ENCODE results near the gene SRPRB.

DNA sequence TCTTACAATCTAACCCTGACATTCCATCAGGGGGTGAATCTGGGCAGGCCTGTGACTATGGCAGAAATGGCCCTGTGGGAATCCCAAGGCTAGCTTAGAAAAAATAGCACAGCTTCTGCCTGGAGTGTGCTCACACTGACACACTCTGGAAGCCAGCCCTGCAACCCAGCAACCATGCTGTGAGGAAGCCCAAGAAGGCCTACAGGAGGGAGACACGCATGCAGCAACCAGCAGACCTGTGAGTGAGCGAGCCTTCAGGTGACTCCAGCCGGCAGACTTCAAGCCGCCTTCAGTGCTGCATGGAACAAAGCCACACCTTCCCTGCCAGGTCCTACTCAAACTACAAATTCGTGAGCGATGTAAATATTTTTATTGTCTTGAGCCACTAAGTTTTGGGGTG lies 64.0 kb downstream of the SRPRB start:
- TF ChIP-seq GABPA (IDR thresholded peaks at IDR 0.05; ENCODE audit: low read depth) (no peak), SPI1 (IDR thresholded peaks at IDR 0.05; ENCODE audit: borderline replicate concordance, low read depth) (no peak)
- TF ChIP-seq, protein P1, sequence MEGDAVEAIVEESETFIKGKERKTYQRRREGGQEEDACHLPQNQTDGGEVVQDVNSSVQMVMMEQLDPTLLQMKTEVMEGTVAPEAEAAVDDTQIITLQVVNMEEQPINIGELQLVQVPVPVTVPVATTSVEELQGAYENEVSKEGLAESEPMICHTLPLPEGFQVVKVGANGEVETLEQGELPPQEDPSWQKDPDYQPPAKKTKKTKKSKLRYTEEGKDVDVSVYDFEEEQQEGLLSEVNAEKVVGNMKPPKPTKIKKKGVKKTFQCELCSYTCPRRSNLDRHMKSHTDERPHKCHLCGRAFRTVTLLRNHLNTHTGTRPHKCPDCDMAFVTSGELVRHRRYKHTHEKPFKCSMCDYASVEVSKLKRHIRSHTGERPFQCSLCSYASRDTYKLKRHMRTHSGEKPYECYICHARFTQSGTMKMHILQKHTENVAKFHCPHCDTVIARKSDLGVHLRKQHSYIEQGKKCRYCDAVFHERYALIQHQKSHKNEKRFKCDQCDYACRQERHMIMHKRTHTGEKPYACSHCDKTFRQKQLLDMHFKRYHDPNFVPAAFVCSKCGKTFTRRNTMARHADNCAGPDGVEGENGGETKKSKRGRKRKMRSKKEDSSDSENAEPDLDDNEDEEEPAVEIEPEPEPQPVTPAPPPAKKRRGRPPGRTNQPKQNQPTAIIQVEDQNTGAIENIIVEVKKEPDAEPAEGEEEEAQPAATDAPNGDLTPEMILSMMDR (IDR thresholded peaks at IDR 0.05; ENCODE audit: insufficient read depth, low read length): no peak
- TF ChIP-seq, protein P2, sequence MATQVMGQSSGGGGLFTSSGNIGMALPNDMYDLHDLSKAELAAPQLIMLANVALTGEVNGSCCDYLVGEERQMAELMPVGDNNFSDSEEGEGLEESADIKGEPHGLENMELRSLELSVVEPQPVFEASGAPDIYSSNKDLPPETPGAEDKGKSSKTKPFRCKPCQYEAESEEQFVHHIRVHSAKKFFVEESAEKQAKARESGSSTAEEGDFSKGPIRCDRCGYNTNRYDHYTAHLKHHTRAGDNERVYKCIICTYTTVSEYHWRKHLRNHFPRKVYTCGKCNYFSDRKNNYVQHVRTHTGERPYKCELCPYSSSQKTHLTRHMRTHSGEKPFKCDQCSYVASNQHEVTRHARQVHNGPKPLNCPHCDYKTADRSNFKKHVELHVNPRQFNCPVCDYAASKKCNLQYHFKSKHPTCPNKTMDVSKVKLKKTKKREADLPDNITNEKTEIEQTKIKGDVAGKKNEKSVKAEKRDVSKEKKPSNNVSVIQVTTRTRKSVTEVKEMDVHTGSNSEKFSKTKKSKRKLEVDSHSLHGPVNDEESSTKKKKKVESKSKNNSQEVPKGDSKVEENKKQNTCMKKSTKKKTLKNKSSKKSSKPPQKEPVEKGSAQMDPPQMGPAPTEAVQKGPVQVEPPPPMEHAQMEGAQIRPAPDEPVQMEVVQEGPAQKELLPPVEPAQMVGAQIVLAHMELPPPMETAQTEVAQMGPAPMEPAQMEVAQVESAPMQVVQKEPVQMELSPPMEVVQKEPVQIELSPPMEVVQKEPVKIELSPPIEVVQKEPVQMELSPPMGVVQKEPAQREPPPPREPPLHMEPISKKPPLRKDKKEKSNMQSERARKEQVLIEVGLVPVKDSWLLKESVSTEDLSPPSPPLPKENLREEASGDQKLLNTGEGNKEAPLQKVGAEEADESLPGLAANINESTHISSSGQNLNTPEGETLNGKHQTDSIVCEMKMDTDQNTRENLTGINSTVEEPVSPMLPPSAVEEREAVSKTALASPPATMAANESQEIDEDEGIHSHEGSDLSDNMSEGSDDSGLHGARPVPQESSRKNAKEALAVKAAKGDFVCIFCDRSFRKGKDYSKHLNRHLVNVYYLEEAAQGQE (IDR thresholded peaks at IDR 0.05; ENCODE audit: insufficient replicate concordance, low read depth): no peak

Data from HL-60 (cell line).